Mesenteric fat pad (tissue), 1 donor: Measurements from ENCODE around the gene ZDHHC14. TPM values are rescaled to one million over a fixed set of nuclear protein-coding genes. Genes with fewer than 3 reads are reported as not detected.
A peak's percentile ranks its signal among the peaks of the same experiment; 100 is the strongest.
"Not testable (repeated sequence)": the region's sequence is repeated elsewhere in the genome, so short reads cannot be mapped to it uniquely, and the experiment has no call there.

Experiments
- DNase-seq: peaks from one replicate; pipeline ENCODE4 v3.0.0-alpha.2; 2020; ENCODE audit warnings: low spot score
- long read RNA-seq: library from polyadenylated mRNA; unstranded; transcript quantifications from one replicate; pipeline ENCODE4 v2.0.0, GENCODE V29; 2020
- total RNA-seq: library from RNA; stranded (reverse); fragmentation: NEBNext Ultra II Directional; extraction: Animal tissue kit (Norgen Biotek cat#: 25700); gene quantifications from one replicate; pipeline ENCODE4 v1.2.1, GENCODE V29; 2021
- donor health status: DM: yes; HTN: yes; CAD: no.

Gene ZDHHC14
- 8.5 TPM for total RNA-seq
- long read RNA-seq, full-length matches to known transcripts = 2 of 27 reads
- long read RNA-seq, partial matches to known transcripts = 11 of 27 reads
- long read RNA-seq, other reads (novel, unspliced or antisense) = 14 of 27 reads

- peak; percentile 97 for DNase-seq
These were observed at the start of gene ZDHHC14 for GRCh38 chr6:157380779-157381561. TSS of gene ZDHHC14 (plus strand) at chr6:157381190.

GRCh38 chr6:157332813-157333212 lies 48.2 kb upstream of the ZDHHC14 start:
- no peak for DNase-seq

- DNase-seq = no peak
These were observed 47.5 kb upstream of the ZDHHC14 start for GRCh38 chr6:157333537-157333936.

- DNase-seq = no peak
These were observed 47.0 kb upstream of the ZDHHC14 start for GRCh38 chr6:157333956-157334355.

- DNase-seq = no peak
These were observed 45.2 kb upstream of the ZDHHC14 start for GRCh38 chr6:157335829-157336228.

- not testable (repeated sequence) for DNase-seq
These were observed 43.7 kb upstream of the ZDHHC14 start for GRCh38 chr6:157337276-157337675.

- no peak for DNase-seq
These were observed 43.2 kb upstream of the ZDHHC14 start for GRCh38 chr6:157337751-157338150.

GRCh38 chr6:157339432-157339831 lies 41.6 kb upstream of the ZDHHC14 start:
- DNase-seq = no peak

- DNase-seq = no peak
These were observed 37.3 kb upstream of the ZDHHC14 start for GRCh38 chr6:157343732-157344131.

- no peak for DNase-seq
These were observed 34.6 kb upstream of the ZDHHC14 start for GRCh38 chr6:157346373-157346772.

- no peak for DNase-seq
These were observed 22.7 kb upstream of the ZDHHC14 start for GRCh38 chr6:157358287-157358686.

- DNase-seq = no peak
These were observed 19.1 kb upstream of the ZDHHC14 start for GRCh38 chr6:157361886-157362285.

GRCh38 chr6:157364705-157365104 lies 16.3 kb upstream of the ZDHHC14 start:
- DNase-seq = no peak

GRCh38 chr6:157366648-157367047 lies 14.3 kb upstream of the ZDHHC14 start:
- no peak for DNase-seq

- DNase-seq = no peak
These were observed 12.5 kb upstream of the ZDHHC14 start for GRCh38 chr6:157368359-157369049.

GRCh38 chr6:157370755-157371154 lies 10.2 kb upstream of the ZDHHC14 start:
- DNase-seq = no peak

- DNase-seq = no peak
These were observed 8.3 kb upstream of the ZDHHC14 start for GRCh38 chr6:157372501-157373280.

GRCh38 chr6:157374889-157375443 lies 6.0 kb upstream of the ZDHHC14 start:
- no peak for DNase-seq

- DNase-seq = no peak
These were observed 4.7 kb upstream of the ZDHHC14 start for GRCh38 chr6:157376241-157376640.

GRCh38 chr6:157376706-157377230 lies 4.2 kb upstream of the ZDHHC14 start:
- no peak for DNase-seq
